H1 (cell line): ENCODE data around the gene GLO1. TPM values are rescaled to one million over a fixed set of nuclear protein-coding genes. Genes with fewer than 3 reads are reported as not detected.

Experiments used
- CTCF ChIA-PET: fragments of 300-600 bp; sonication (Branson Sonifier 250); formaldehyde crosslinking; loops from one replicate; lab custom pipeline; 2021; ENCODE audit not compliant: partially characterized antibody; lab: Charles Lee
- POLR2A ChIA-PET: fragments of 300-600 bp; sonication (Branson Sonifier 250); formaldehyde crosslinking; loops from one replicate; lab custom pipeline; 2021; ENCODE audit warnings: inconsistent platforms; ENCODE audit not compliant: partially characterized antibody; lab: Charles Lee
- DNase-seq, 2 experiments: peaks; one replicate each; pipeline versions ENCODE4 v3.0.0 to v3.0.0-alpha.2; 2010 to 2022; ENCODE audit warnings: low spot score in 2 of 2, low read depth in 1 of 2, mixed read lengths in 1 of 2
- FAIRE-seq: peaks from 2 replicates; lab custom pipeline; 2011; peaks lifted over from hg19 to GRCh38; lab: Jason Lieb, UNC
- H2AFZ ChIP-seq: 2 replicates; pipeline ENCODE4 v1.8.1; 2012; ENCODE audit warnings: low read length, inconsistent platforms
- H2AK5ac ChIP-seq: 2 replicates; pipeline ENCODE4 v1.6.1; 2013; ENCODE audit warnings: low read depth, low read length
- H2BK120ac ChIP-seq: replicated peaks from 2 replicates; pipeline ENCODE3; 2013; ENCODE audit warnings: low read depth, low read length, inconsistent platforms
- H2BK12ac ChIP-seq: 2 replicates; pipeline ENCODE4 v1.6.1; 2013; ENCODE audit warnings: low read depth, low read length
- H2BK15ac ChIP-seq: 2 replicates; pipeline ENCODE4 v1.6.1; 2013; ENCODE audit warnings: low read length
- H2BK20ac ChIP-seq: 2 replicates; pipeline ENCODE4 v1.6.1; 2013; ENCODE audit warnings: low read length
- H2BK5ac ChIP-seq: 2 replicates; pipeline ENCODE4 v1.6.1; 2013; ENCODE audit warnings: low read depth, low read length
- H3K14ac ChIP-seq: 2 replicates; pipeline ENCODE4 v1.6.1; 2013; ENCODE audit warnings: inconsistent platforms; ENCODE audit not compliant: insufficient read length
- H3K18ac ChIP-seq: 2 replicates; pipeline ENCODE4 v1.6.1; 2013; ENCODE audit warnings: low read length; ENCODE audit errors: extremely low read depth
- H3K23ac ChIP-seq: 2 replicates; pipeline ENCODE4 v1.6.1; 2013; ENCODE audit warnings: inconsistent platforms; ENCODE audit not compliant: insufficient read length
- H3K23me2 ChIP-seq: 2 replicates; pipeline ENCODE4 v1.6.1; 2013; ENCODE audit warnings: low read depth, low read length
- H3K27ac ChIP-seq: 2 replicates; pipeline ENCODE4 v1.6.1; 2011; ENCODE audit warnings: low read depth, low read length, inconsistent platforms
- H3K27me3 ChIP-seq, 4 experiments: replicated peaks in 1 of 4; 1 replicate in 1 of 4; 2 replicates in 3 of 4; pipeline versions ENCODE4 v1.6.1 to v1.8.1; 2011 to 2013; ENCODE audit warnings: low read length in 3 of 4, mild to moderate bottlenecking in 3 of 4, inconsistent platforms in 2 of 4, mixed read lengths in 2 of 4, moderate library complexity in 1 of 4; ENCODE audit not compliant: control insufficient read depth in 3 of 4, insufficient read depth in 3 of 4; ENCODE audit errors: extremely low read depth in 1 of 4
- H3K36me3 ChIP-seq, 4 experiments: 2 replicates each; pipeline versions ENCODE4 v1.6.1 to v1.8.1; 2011 to 2013; ENCODE audit warnings: mild to moderate bottlenecking in 4 of 4, low read length in 3 of 4, moderate library complexity in 2 of 4, control low read depth in 1 of 4, inconsistent platforms in 1 of 4; ENCODE audit not compliant: insufficient read depth in 4 of 4, control insufficient read depth in 2 of 4
- H3K4ac ChIP-seq: replicated peaks from 2 replicates; pipeline ENCODE3; 2013; ENCODE audit warnings: low read length, low read depth, mixed read lengths, inconsistent platforms; ENCODE audit not compliant: insufficient read length
- H3K4me1 ChIP-seq, 4 experiments: replicated peaks in 1 of 4; 1 replicate in 1 of 4; 2 replicates in 3 of 4; pipeline versions ENCODE4 v1.6.1 to v1.8.1; 2011 to 2013; ENCODE audit warnings: low read length in 3 of 4, inconsistent platforms in 2 of 4, mixed read lengths in 1 of 4; ENCODE audit not compliant: insufficient read depth in 4 of 4, control insufficient read depth in 3 of 4
- H3K4me2 ChIP-seq, 2 experiments: 2 replicates each; pipeline versions ENCODE4 v1.6.1 to v1.8.1; 2011 to 2013; ENCODE audit warnings: low read depth in 2 of 2, low read length in 2 of 2, control low read depth in 1 of 2, inconsistent platforms in 1 of 2, mild to moderate bottlenecking in 1 of 2; ENCODE audit not compliant: insufficient read depth in 1 of 2
- H3K4me3 ChIP-seq, 4 experiments: fragments of 200-600, 300-600 bp in 1 of 4; sonication (generic), shearing (Covaris generic), sonication (Bioruptor Twin) in 1 of 4; 2 replicates each; pipeline versions ENCODE4 v1.5.1 to v1.8.1; 2011 to 2016; ENCODE audit warnings: low read length in 4 of 4, low read depth in 3 of 4, control low read depth in 2 of 4, inconsistent platforms in 2 of 4, mild to moderate bottlenecking in 2 of 4, mixed read lengths in 1 of 4, moderate library complexity in 1 of 4; ENCODE audit not compliant: insufficient read depth in 2 of 4; ENCODE audit errors: extremely low read depth in 1 of 4
- H3K56ac ChIP-seq: replicated peaks from 2 replicates; pipeline ENCODE3; 2013; ENCODE audit warnings: low read depth, mild to moderate bottlenecking, mixed read lengths, low read length, inconsistent platforms; ENCODE audit not compliant: insufficient read length
- H3K79me1 ChIP-seq: 2 replicates; pipeline ENCODE4 v1.6.1; 2013; ENCODE audit warnings: low read depth, low read length, control low read depth
- H3K79me2 ChIP-seq, 2 experiments: 2 replicates each; pipeline versions ENCODE4 v1.6.1 to v1.8.1; 2012 to 2013; ENCODE audit warnings: low read length in 2 of 2, mild to moderate bottlenecking in 2 of 2, inconsistent platforms in 1 of 2; ENCODE audit not compliant: insufficient read depth in 2 of 2, control insufficient read depth in 1 of 2
- H3K9ac ChIP-seq, 4 experiments: replicated peaks in 1 of 4; 1 replicate in 1 of 4; 2 replicates in 3 of 4; pipeline versions ENCODE4 v1.6.1 to v1.8.1; 2011 to 2013; ENCODE audit warnings: low read depth in 3 of 4, low read length in 3 of 4, control low read depth in 2 of 4, mild to moderate bottlenecking in 2 of 4, moderate library complexity in 2 of 4, inconsistent platforms in 1 of 4; ENCODE audit errors: extremely low read depth in 1 of 4
- H3K9me3 ChIP-seq, 2 experiments: 2 replicates each; pipeline versions ENCODE4 v1.6.1 to v1.8.1; 2012 to 2013; ENCODE audit warnings: mild to moderate bottlenecking in 2 of 2, moderate library complexity in 2 of 2, control low read depth in 1 of 2, inconsistent platforms in 1 of 2, low read depth in 1 of 2, low read length in 1 of 2, mixed read lengths in 1 of 2; ENCODE audit not compliant: insufficient read depth in 2 of 2
- H4K20me1 ChIP-seq, 2 experiments: replicated peaks in 1 of 2; 2 replicates each; pipeline versions ENCODE3 to v1.8.1; 2011 to 2013; ENCODE audit warnings: inconsistent platforms in 2 of 2, low read length in 2 of 2, mild to moderate bottlenecking in 1 of 2; ENCODE audit not compliant: insufficient read depth in 2 of 2, control insufficient read depth in 1 of 2
- H4K5ac ChIP-seq: 2 replicates; pipeline ENCODE4 v1.6.1; 2013; ENCODE audit warnings: low read length, low read depth, mixed read lengths, inconsistent platforms; ENCODE audit not compliant: insufficient read length
- H4K8ac ChIP-seq: 2 replicates; pipeline ENCODE4 v1.8.0; 2013; ENCODE audit warnings: mild to moderate bottlenecking, moderate library complexity, low read length, inconsistent platforms; ENCODE audit not compliant: insufficient read depth; ENCODE audit errors: extremely low read depth
- H4K91ac ChIP-seq: replicated peaks from 2 replicates; pipeline ENCODE3; 2013; ENCODE audit warnings: low read length, mixed read lengths, inconsistent platforms; ENCODE audit not compliant: insufficient read length
- ASH2L ChIP-seq: fragments of 200-600, 300-600 bp; sonication (generic); IDR thresholded peaks from one replicate; pipeline ENCODE4 v1.7.1; 2017; ENCODE audit warnings: low read length
- CHD2 ChIP-seq: IDR thresholded peaks from 2 replicates; pipeline ENCODE4 v1.6.1; 2012; ENCODE audit warnings: low read length, improper control_type of control experiment
- EGR1 ChIP-seq: IDR thresholded peaks from 2 replicates; pipeline ENCODE4 v1.6.1; 2011; ENCODE audit warnings: low read depth, low read length, borderline replicate concordance
- EZH2 ChIP-seq: fragments of 200-600 bp; sonication (generic); IDR thresholded peaks from 2 replicates; pipeline ENCODE4 v1.7.1; 2012; ENCODE audit warnings: low read depth, mild to moderate bottlenecking, moderate library complexity, low read length, inconsistent platforms; ENCODE audit not compliant: severe bottlenecking
- RAD21 ChIP-seq, 2 experiments: IDR thresholded peaks in 1 of 2; conservative IDR thresholded peaks in 1 of 2; 2 replicates each; pipeline ENCODE4 v1.6.1; 2011; ENCODE audit warnings: low read depth in 2 of 2, low read length in 2 of 2, improper control_type of control experiment in 1 of 2, inconsistent platforms in 1 of 2, mild to moderate bottlenecking in 1 of 2, moderate library complexity in 1 of 2
- SIX5 ChIP-seq: IDR thresholded peaks from 2 replicates; pipeline ENCODE4 v1.6.1; 2011; ENCODE audit warnings: mild to moderate bottlenecking, low read depth, low read length
- WGBS, 2 experiments: shearing (Covaris generic) in 1 of 2; methylation state at CpG; one replicate each; pipeline versions ENCODE4 v1.1.6 to v1.1.7; 2013 to 2015; ENCODE audit warnings: low lambda C conversion rate in 2 of 2, mixed read lengths in 2 of 2, inconsistent platforms in 1 of 2, low coverage in 1 of 2, missing lambda C conversion rate in 1 of 2; ENCODE audit not compliant: insufficient replicate concordance in 2 of 2, insufficient coverage in 1 of 2, insufficient read length in 1 of 2; ENCODE audit errors: extremely low coverage in 1 of 2, missing lambda C conversion rate in 1 of 2; 5-methylcytosine and 5-hydroxymethylcytosine counted together
- polyA plus RNA-seq, 7 experiments: library from polyadenylated mRNA; depleted of rRNA in 3 of 7; stranded (reverse) in 5 of 7; unstranded in 2 of 7; fragments of >200 nt in 5 of 7; fragments of 200-250 nt in 2 of 7; gene quantifications; 1 replicate in 5 of 7; 2 replicates in 1 of 7; 4 replicates in 1 of 7; pipeline versions ENCODE4 v1.2.1 to v1.2.3, GENCODE V29; 2011 to 2013; ENCODE audit warnings: missing spikeins in 2 of 7, mixed read lengths in 2 of 7
- total RNA-seq: library from RNA; stranded (reverse); fragmentation: NEBNext Ultra II Directional; extraction: Animal tissue kit (Norgen Biotek cat#: 25700); gene quantifications from 2 replicates; pipeline ENCODE4 v1.2.1, GENCODE V29; 2021
- TF ChIP-seq, protein P1 (sequence below): IDR thresholded peaks from 2 replicates; pipeline ENCODE4 v1.6.1; 2012; ENCODE audit warnings: inconsistent platforms

GLO1 gene
- total and polyA plus RNA-seq, 2 of the 8 experiments (the other 6 are each of a cell fraction or from before 2014, with no cell fraction given), result 104 to 170 TPM

DNA sequence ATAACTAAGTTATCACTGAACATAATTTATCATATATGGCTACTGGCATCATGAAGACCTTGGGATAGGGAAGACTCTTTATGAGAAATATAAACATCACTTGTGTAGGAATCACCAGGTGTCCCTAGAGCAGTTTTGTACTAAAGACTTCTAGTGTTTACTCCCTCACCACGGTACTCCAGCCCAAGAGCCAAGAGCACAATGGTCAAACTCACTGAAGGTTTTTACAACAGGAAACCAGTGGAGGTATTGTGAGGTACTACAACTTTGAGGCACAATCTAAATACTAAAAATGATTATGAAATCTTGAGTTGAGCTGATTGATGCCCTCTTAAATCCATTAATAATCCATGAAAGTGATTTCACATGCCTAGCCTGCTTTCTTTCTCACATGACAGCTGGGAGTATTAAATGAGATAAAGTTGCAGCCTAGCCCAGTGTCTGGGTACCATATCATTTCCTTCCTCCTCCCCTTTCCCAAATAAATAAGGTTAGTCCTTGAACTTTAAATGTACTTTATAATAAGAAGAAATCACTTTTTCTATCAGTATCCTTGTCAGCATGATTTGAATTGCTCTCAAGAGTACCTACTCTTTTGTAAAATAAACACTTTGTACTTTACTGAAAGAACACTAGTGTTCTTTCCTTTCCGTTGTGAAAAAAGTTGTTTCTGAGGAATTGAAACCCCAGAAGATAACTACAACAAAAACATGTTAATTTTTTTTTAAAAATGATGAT lies 26.5 kb downstream of the GLO1 start:
- Histone ChIP-seq H2BK15ac (no peak overlapping the region), H3K14ac (no peak overlapping the region), H3K18ac (no peak overlapping the region), H3K23me2 (no peaks in the 10 kb centered on the region), H2BK120ac (no peak overlapping the region), H4K8ac (no peak overlapping the region), H3K4me1 (no peaks in the 10 kb centered on the region), H3K27me3 (no peaks in the 10 kb centered on the region), H3K79me2 (no peaks in the 10 kb centered on the region), H2BK5ac (no peak overlapping the region), H4K5ac (no peak overlapping the region), H3K4me3 (no peak overlapping the region), H2BK20ac (no peak overlapping the region), H3K27ac (no peak overlapping the region), H2AK5ac (no peak overlapping the region), H3K56ac (no peak overlapping the region), H4K20me1 (no peaks in the 10 kb centered on the region), H3K79me1 (no peaks in the 10 kb centered on the region; the same call in 1 of the 2 replicates), H3K36me3 (peaks cover 2 to 54% (median 21%) of the 10 kb centered on the region in 4 experiments), H3K23ac (no peak overlapping the region), H3K9me3 (no peaks in the 10 kb centered on the region), H2BK12ac (no peak overlapping the region), H3K4me2 (no peak overlapping the region), H2AFZ (no peak overlapping the region), H4K91ac (no peak overlapping the region), H3K4ac (no peak overlapping the region), H3K9ac (no peak overlapping the region)
- ChIA-PET CTCF (no interaction called here), POLR2A (no interaction called here)
- 92% methylated on average over 2 of the region's 2 CpGs; no CpG with 5 or more reads in 1 of the 2 experiments for WGBS, 2 experiments
- no peak for FAIRE-seq
- TF ChIP-seq RAD21 (IDR thresholded peaks at IDR 0.05 in 1 of 2, conservative IDR thresholded peaks at IDR 0.05 in 1 of 2; ENCODE audit: low read depth in 2 of 2, low read length in 2 of 2) (no peak), SIX5 (no peak), CHD2 (no peak), EGR1 (no peak), EZH2 (no peak), ASH2L (no peak)
- TF ChIP-seq, protein P1, sequence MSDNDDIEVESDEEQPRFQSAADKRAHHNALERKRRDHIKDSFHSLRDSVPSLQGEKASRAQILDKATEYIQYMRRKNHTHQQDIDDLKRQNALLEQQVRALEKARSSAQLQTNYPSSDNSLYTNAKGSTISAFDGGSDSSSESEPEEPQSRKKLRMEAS, result no peak
- no peak for DNase-seq
